Activated effector memory CD4-positive, alpha-beta T cell treated with anti-CD3 and anti-CD28 coated beads, Interleukin-2, amount 50 U/mL, for 16 hours (primary cell): Measurements from ENCODE around the gene SMARCC2.
"Not testable (repeated sequence)": the region's sequence is repeated elsewhere in the genome, so short reads cannot be mapped to it uniquely, and the experiment has no call there.

Experiments used
- DNase-seq: peaks from one replicate; pipeline ENCODE4 v3.0.0-alpha.2; 2020

The SMARCC2 gene

GRCh38 chr12:56162468-56163290 lies 26.6 kb downstream of the SMARCC2 start:
- DNase-seq = no peak

- DNase-seq = no peak
Observed at GRCh38 chr12:56161690-56162351, 27.5 kb downstream of the SMARCC2 start.

- no peak for DNase-seq
Observed at GRCh38 chr12:56160894-56161689, 28.2 kb downstream of the SMARCC2 start.

GRCh38 chr12:56160193-56160763 lies 29.0 kb downstream of the SMARCC2 start:
- DNase-seq = peak; percentile 87

GRCh38 chr12:56159482-56160192 lies 29.6 kb downstream of the SMARCC2 start:
- no peak for DNase-seq

GRCh38 chr12:56158926-56159461 lies 30.3 kb downstream of the SMARCC2 start:
- peak; percentile 73 for DNase-seq

GRCh38 chr12:56158029-56158925 lies 31.0 kb downstream of the SMARCC2 start, which contains the start of gene MYL6:
MYL6 (plus strand) TSS chr12:56158359; CDS start chr12:56158402, 43 bp downstream.
- DNase-seq = peak; percentile 95

- peak; percentile 84 for DNase-seq
Observed at GRCh38 chr12:56157201-56158028, 31.9 kb downstream of the SMARCC2 start.

- not testable (repeated sequence) for DNase-seq
Observed at GRCh38 chr12:56156464-56157200, 32.7 kb downstream of the SMARCC2 start.

GRCh38 chr12:56155256-56155845 lies 33.9 kb downstream of the SMARCC2 start:
- DNase-seq = no peak

- no peak for DNase-seq
Observed at GRCh38 chr12:56154818-56155217, 34.5 kb downstream of the SMARCC2 start.

GRCh38 chr12:56154246-56154771 lies 35.0 kb downstream of the SMARCC2 start:
- DNase-seq = no peak

GRCh38 chr12:56153678-56154065 lies 35.6 kb downstream of the SMARCC2 start:
- no peak for DNase-seq

- DNase-seq = no peak
Observed at GRCh38 chr12:56152756-56153677, 36.3 kb downstream of the SMARCC2 start.

- peak; percentile 98 for DNase-seq
Observed at GRCh38 chr12:56152132-56152755, 37.0 kb downstream of the SMARCC2 start, which contains the start of gene MYL6B. MYL6B (plus strand) TSS chr12:56152587; CDS start chr12:56153919, 1,332 bp downstream.

GRCh38 chr12:56151672-56152131 lies 37.6 kb downstream of the SMARCC2 start:
- peak; percentile 88 for DNase-seq

- no peak for DNase-seq
Observed at GRCh38 chr12:56150563-56150962, 38.7 kb downstream of the SMARCC2 start.
